ENCODE results near the gene MYO9A. TPM values are rescaled to one million over a fixed set of nuclear protein-coding genes. Genes with fewer than 3 reads are reported as not detected.

Gene MYO9A
- total RNA-seq, 1 experiment from 2014 or later: 41.6 TPM

GRCh38 chr15:71775856-71776255 is 342.1 kb downstream of the MYO9A start:
- H3K4me1 ChIP-seq (ENCODE audit: control insufficient read depth, insufficient read depth, low read length): peaks cover 6% of the 10 kb centered on the region; the same call in 1 of the 2 replicates
- H3K36me3 ChIP-seq (ENCODE audit: control insufficient read depth, insufficient read depth, low read length): no peaks in the 10 kb centered on the region
- ATAC-seq (no peak), DNase-seq (ENCODE audit: low read depth, low spot score) (no peak)
- H3K27ac ChIP-seq (ENCODE audit: low read length): no peak overlapping the region
- no peak for TF ChIP-seq SIN3A (IDR thresholded peaks at IDR 0.05; ENCODE audit: borderline replicate concordance, insufficient read depth, low read depth, low read length)
- TF ChIP-seq, protein P1, sequence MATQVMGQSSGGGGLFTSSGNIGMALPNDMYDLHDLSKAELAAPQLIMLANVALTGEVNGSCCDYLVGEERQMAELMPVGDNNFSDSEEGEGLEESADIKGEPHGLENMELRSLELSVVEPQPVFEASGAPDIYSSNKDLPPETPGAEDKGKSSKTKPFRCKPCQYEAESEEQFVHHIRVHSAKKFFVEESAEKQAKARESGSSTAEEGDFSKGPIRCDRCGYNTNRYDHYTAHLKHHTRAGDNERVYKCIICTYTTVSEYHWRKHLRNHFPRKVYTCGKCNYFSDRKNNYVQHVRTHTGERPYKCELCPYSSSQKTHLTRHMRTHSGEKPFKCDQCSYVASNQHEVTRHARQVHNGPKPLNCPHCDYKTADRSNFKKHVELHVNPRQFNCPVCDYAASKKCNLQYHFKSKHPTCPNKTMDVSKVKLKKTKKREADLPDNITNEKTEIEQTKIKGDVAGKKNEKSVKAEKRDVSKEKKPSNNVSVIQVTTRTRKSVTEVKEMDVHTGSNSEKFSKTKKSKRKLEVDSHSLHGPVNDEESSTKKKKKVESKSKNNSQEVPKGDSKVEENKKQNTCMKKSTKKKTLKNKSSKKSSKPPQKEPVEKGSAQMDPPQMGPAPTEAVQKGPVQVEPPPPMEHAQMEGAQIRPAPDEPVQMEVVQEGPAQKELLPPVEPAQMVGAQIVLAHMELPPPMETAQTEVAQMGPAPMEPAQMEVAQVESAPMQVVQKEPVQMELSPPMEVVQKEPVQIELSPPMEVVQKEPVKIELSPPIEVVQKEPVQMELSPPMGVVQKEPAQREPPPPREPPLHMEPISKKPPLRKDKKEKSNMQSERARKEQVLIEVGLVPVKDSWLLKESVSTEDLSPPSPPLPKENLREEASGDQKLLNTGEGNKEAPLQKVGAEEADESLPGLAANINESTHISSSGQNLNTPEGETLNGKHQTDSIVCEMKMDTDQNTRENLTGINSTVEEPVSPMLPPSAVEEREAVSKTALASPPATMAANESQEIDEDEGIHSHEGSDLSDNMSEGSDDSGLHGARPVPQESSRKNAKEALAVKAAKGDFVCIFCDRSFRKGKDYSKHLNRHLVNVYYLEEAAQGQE (IDR thresholded peaks at IDR 0.05; ENCODE audit: insufficient read depth in 1 of 2, low read depth in 2 of 2, low read length in 1 of 2): no peak
- no peak for TF ChIP-seq TCF7L2 (IDR thresholded peaks at IDR 0.05; ENCODE audit: low read depth, low read length)
- no peak for TF ChIP-seq POLR2AphosphoS5 (IDR thresholded peaks at IDR 0.05; ENCODE audit: low read depth, low read length)
- TF ChIP-seq, protein P2, sequence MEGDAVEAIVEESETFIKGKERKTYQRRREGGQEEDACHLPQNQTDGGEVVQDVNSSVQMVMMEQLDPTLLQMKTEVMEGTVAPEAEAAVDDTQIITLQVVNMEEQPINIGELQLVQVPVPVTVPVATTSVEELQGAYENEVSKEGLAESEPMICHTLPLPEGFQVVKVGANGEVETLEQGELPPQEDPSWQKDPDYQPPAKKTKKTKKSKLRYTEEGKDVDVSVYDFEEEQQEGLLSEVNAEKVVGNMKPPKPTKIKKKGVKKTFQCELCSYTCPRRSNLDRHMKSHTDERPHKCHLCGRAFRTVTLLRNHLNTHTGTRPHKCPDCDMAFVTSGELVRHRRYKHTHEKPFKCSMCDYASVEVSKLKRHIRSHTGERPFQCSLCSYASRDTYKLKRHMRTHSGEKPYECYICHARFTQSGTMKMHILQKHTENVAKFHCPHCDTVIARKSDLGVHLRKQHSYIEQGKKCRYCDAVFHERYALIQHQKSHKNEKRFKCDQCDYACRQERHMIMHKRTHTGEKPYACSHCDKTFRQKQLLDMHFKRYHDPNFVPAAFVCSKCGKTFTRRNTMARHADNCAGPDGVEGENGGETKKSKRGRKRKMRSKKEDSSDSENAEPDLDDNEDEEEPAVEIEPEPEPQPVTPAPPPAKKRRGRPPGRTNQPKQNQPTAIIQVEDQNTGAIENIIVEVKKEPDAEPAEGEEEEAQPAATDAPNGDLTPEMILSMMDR (IDR thresholded peaks at IDR 0.05): no peak
- intact Hi-C loops (cut with micrococcal nuclease; ENCODE audit: unreplicated experiment): no loop called here
- H3K9me3 ChIP-seq (ENCODE audit: control insufficient read depth, insufficient read depth, low read depth, low read length): no peaks in the 10 kb centered on the region
- no peak overlapping the region for H3K4me3 ChIP-seq (ENCODE audit: low read depth in 2 of 2, low read length in 2 of 2)
- no TSS peak for BruUV-seq (replicated peaks)
- ChIA-PET CTCF (interaction anchor here (1.2 kb wide), 1 partner anchor 380 kb away, joined by 3 read pairs; no protein-coding TSS in a partner anchor), POLR2A (interaction anchor here (0.7 kb wide), 1 partner anchor 388 kb away, joined by 4 read pairs; no protein-coding TSS in a partner anchor)
- no peaks in the 10 kb centered on the region for H3K27me3 ChIP-seq (ENCODE audit: control insufficient read depth, insufficient read depth, low read length)
- in situ Hi-C loops (cut with HindIII; ENCODE audit: low pct_unique_long_range_greater_than_20kb, low sequenced_read_pairs): no loop called here

- Histone ChIP-seq H3K27me3 (ENCODE audit: control insufficient read depth, insufficient read depth, low read length) (no peaks in the 10 kb centered on the region), H3K36me3 (ENCODE audit: control insufficient read depth, insufficient read depth, low read length) (no peaks in the 10 kb centered on the region), H3K9me3 (ENCODE audit: control insufficient read depth, insufficient read depth, low read depth, low read length) (no peaks in the 10 kb centered on the region), H3K4me1 (ENCODE audit: control insufficient read depth, insufficient read depth, low read length) (no peaks in the 10 kb centered on the region), H3K27ac (ENCODE audit: low read length) (no peak overlapping the region), H3K4me3 (ENCODE audit: low read depth in 2 of 2, low read length in 2 of 2) (no peak overlapping the region)
- no peak for TF ChIP-seq TCF7L2 (IDR thresholded peaks at IDR 0.05; ENCODE audit: low read depth, low read length)
- TF ChIP-seq SIN3A (IDR thresholded peaks at IDR 0.05; ENCODE audit: borderline replicate concordance, insufficient read depth, low read depth, low read length): no peak
- TF ChIP-seq, protein P2 (IDR thresholded peaks at IDR 0.05): no peak
- TF ChIP-seq, protein P1 (IDR thresholded peaks at IDR 0.05; ENCODE audit: insufficient read depth in 1 of 2, low read depth in 2 of 2, low read length in 1 of 2): no peak
- TF ChIP-seq POLR2AphosphoS5 (IDR thresholded peaks at IDR 0.05; ENCODE audit: low read depth, low read length): no peak
- no peak for DNase-seq (ENCODE audit: low read depth, low spot score)
- ChIA-PET CTCF (no interaction called here), POLR2A (no interaction called here)
- in situ Hi-C loops (cut with HindIII; ENCODE audit: low pct_unique_long_range_greater_than_20kb, low sequenced_read_pairs) (no loop called here), intact Hi-C loops (cut with micrococcal nuclease; ENCODE audit: unreplicated experiment) (no loop called here)
- no peak for ATAC-seq
- BruUV-seq (replicated peaks): no TSS peak
Observed at GRCh38 chr15:71773206-71773859, 344.6 kb downstream of the MYO9A start.

All from Panc1 (cell line).